Activated CD8-positive, alpha-beta memory T cell treated with anti-CD3 and anti-CD28 coated beads for 24 hours (primary cell): ENCODE measurements around the gene IPMK.

Source experiments
- DNase-seq: peaks from one replicate; pipeline ENCODE4 v3.0.0-alpha.2; 2020

Gene IPMK

DNA sequence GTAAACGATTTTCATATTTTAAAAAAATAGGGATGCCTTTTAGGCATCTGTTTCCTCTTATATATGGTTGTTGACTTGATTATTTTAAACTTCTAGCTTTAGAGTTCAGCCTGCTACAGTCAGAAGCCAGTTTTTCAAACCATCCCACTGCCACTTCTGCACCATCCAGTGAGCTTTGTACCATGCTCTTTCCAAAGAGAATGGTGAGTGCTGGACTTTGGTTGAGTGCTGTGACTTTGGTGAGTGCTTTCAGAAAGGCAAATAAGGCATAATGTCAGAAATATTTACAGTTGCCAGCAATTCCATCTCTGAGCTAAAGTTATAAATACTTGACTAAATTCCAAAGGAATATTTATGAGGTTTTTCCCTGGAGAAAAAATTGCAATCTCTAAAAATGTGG, 117.4 kb downstream of the IPMK start:
- no peak for DNase-seq

DNA sequence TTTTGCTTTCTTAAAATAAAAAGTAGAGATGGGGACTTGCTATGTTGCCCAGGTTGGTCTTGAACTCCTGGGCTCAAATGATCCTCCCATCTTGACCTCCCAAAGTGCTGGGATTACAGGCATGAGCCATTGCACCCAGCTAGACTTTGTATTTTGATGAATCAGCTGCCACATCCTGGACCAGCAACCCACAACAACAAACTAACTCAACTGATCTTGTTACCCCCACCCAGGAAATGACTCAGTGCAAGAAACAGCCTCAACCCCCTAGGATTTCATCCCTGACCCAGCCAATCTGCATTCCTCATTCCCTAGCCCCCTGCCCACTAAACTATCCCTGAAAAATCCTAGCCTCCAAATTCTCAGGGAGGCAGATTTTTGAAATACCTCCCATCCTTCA, 123.8 kb downstream of the IPMK start:
- no peak for DNase-seq
